GM21515 (cell line): ENCODE measurements around the gene TNS1.
"Not testable (repeated sequence)": the region's sequence is repeated elsewhere in the genome, so short reads cannot be mapped to it uniquely, and the experiment has no call there.

Experiments used
- ATAC-seq: cut with Tn5 transposase; IDR thresholded peaks from one replicate; pipeline ENCODE4 v1.9.1; 2021; ENCODE audit not compliant: unreplicated experiment

The TNS1 gene

GRCh38 chr2:217789003-217789735, 213.6 kb downstream of the TNS1 start:
- no peak for ATAC-seq

GRCh38 chr2:217788669-217789002, 214.2 kb downstream of the TNS1 start:
- no peak for ATAC-seq

- ATAC-seq, result no peak
Measured at GRCh38 chr2:217787160-217787877, 215.5 kb downstream of the TNS1 start.

GRCh38 chr2:217786560-217786959, 216.2 kb downstream of the TNS1 start:
- not testable (repeated sequence) for ATAC-seq

- no peak for ATAC-seq
Measured at GRCh38 chr2:217785544-217786045, 217.2 kb downstream of the TNS1 start.

- ATAC-seq, result no peak
Measured at GRCh38 chr2:217784996-217785543, 217.7 kb downstream of the TNS1 start.

- no peak for ATAC-seq
Measured at GRCh38 chr2:217783243-217783642, 219.6 kb downstream of the TNS1 start.

GRCh38 chr2:217777906-217778305, 224.9 kb downstream of the TNS1 start:
- ATAC-seq, result no peak

- no peak for ATAC-seq
Measured at GRCh38 chr2:217776631-217777030, 226.2 kb downstream of the TNS1 start.

GRCh38 chr2:217775920-217776503, 226.8 kb downstream of the TNS1 start:
- no peak for ATAC-seq

GRCh38 chr2:217774232-217774631, 228.6 kb downstream of the TNS1 start:
- no peak for ATAC-seq

- no peak for ATAC-seq
Measured at GRCh38 chr2:217773539-217773938, 229.3 kb downstream of the TNS1 start.

- no peak for ATAC-seq
Measured at GRCh38 chr2:217766356-217766755, 236.4 kb downstream of the TNS1 start.

- no peak for ATAC-seq
Measured at GRCh38 chr2:217761645-217762277, 241.0 kb downstream of the TNS1 start.

GRCh38 chr2:217759991-217760390, 242.8 kb downstream of the TNS1 start:
- ATAC-seq, result no peak

- no peak for ATAC-seq
Measured at GRCh38 chr2:217757108-217757463, 245.7 kb downstream of the TNS1 start.

GRCh38 chr2:217756375-217757107, 246.3 kb downstream of the TNS1 start:
- ATAC-seq, result no peak

- no peak for ATAC-seq
Measured at GRCh38 chr2:217755027-217755745, 247.6 kb downstream of the TNS1 start.

- ATAC-seq, result no peak
Measured at GRCh38 chr2:217753460-217754200, 249.2 kb downstream of the TNS1 start.
